A549 treated with GW870086 at 1 μM for 4 hours (cell line): ENCODE measurements around the gene CNPY1. TPM values are rescaled to one million over a fixed set of nuclear protein-coding genes. Genes with fewer than 3 reads are reported as not detected.

Source experiments
- total RNA-seq: library from RNA; stranded (reverse); fragments of 200-300 nt; extraction: Qiagen RNA extraction; gene quantifications from 5 replicates; pipeline ENCODE4 v1.2.3, GENCODE V29; 2022; ENCODE audit warnings: low read depth

CNPY1 gene
- not detected in 5 replicates for total RNA-seq

GRCh38 chr7:155546449-155546848 is at the start of gene CNPY1:
CNPY1 (minus strand) TSS chr7:155546559; CDS start chr7:155545929, 630 bp downstream.

GRCh38 chr7:155458111-155458877 is 88.1 kb downstream of the CNPY1 start, which contains the start of gene EN2:
EN2 (plus strand) TSS chr7:155458129; CDS start chr7:155458378, 249 bp downstream.

Other genes with a start within 250 kb of the CNPY1 start
- gene INSIG1, start 248.7 kb downstream of the CNPY1 start, total RNA-seq, result 14.1 to 17.5 TPM (median 17.3 TPM) in 5 replicates
- 0.41 to 0.99 TPM (median 0.94 TPM) in 5 replicates for gene EN2, start 88.4 kb downstream of the CNPY1 start, total RNA-seq
- 20.6 to 27.8 TPM (median 24.8 TPM) in 5 replicates for gene RBM33, start 98.1 kb upstream of the CNPY1 start, total RNA-seq